Activated CD4-positive, alpha-beta T cell treated with anti-CD3 and anti-CD28 coated beads, Interleukin-2, amount 10 ng/mL, durations not matched to agents 7 days and 5 days (primary cell): ENCODE measurements around the gene STK4. TPM values are rescaled to one million over a fixed set of nuclear protein-coding genes. Genes with fewer than 3 reads are reported as not detected.
A peak's percentile ranks its signal among the peaks of the same experiment; 100 is the strongest.

Experiments
- CTCF ChIA-PET: fragments of 350-600 bp; sonication (Branson Sonifier 250); formaldehyde crosslinking; loops from one replicate; lab custom pipeline; 2021; ENCODE audit warnings: antibody characterized with exemption; lab: Charles Lee
- POLR2A ChIA-PET: fragments of 350-600 bp; sonication (Branson Sonifier 250); formaldehyde crosslinking; loops from one replicate; lab custom pipeline; 2021; ENCODE audit warnings: antibody characterized with exemption; lab: Charles Lee
- DNase-seq: peaks from one replicate; pipeline ENCODE4 v3.0.0-alpha.2; 2020
- H3K27ac Mint-ChIP-seq: one replicate; pipeline ENCODE4 v1.8.0; 2021; ENCODE audit warnings: mild to moderate bottlenecking, moderate library complexity, mixed read lengths
- H3K27me3 Mint-ChIP-seq: one replicate; pipeline ENCODE4 v1.8.0; 2021; ENCODE audit warnings: mixed read lengths
- H3K36me3 Mint-ChIP-seq: one replicate; pipeline ENCODE4 v1.8.0; 2021; ENCODE audit warnings: low read depth, mixed read lengths
- H3K4me1 Mint-ChIP-seq: one replicate; pipeline ENCODE4 v1.8.0; 2021; ENCODE audit warnings: mixed read lengths
- H3K4me3 Mint-ChIP-seq: one replicate; pipeline ENCODE4 v1.8.0; 2021; ENCODE audit warnings: mild to moderate bottlenecking, moderate library complexity, mixed read lengths
- H3K9me3 Mint-ChIP-seq: one replicate; pipeline ENCODE4 v1.8.0; 2021; ENCODE audit warnings: mixed read lengths
- total RNA-seq, 2 experiments: library from RNA; stranded (reverse); gene quantifications; one replicate each; pipeline ENCODE4 v1.2.3, GENCODE V29; 2021

Gene STK4
- total RNA-seq, 2 experiments from 2014 or later = 201 to 229 TPM

DNA sequence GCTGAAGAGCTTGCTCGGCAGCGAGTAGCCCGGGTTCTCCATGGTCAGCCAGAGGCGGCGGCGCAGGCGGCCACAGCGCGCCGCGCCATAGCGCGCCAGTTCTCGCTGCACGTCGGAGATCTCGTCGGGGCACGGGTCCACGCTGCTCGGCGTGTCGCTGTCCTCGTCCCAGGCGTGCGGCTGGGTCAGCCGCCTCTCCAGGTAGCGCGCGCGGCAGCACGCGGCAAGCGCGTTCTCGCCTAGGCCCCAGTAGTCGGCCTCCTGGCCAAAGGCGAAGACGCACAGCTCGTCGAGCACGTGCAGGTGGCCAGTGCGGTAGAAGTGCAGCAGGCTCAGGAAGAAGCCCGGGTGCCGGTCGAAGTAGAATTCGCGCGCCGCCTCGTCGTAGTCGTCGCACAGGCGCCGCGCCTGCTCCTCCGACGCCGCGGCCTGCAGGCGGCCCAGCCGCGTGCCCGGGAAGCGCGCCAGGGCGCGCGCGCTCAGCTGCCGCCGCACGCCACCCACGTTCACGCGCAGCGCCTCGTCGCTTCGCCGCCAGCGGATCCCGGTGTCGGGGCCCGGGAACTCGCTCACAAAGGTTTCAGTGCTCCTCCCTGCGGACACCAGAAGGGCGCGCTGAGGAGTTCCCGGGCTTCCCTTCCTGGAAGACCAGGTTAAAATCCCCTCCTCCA lies 131.9 kb downstream of the STK4 start:
- DNase-seq = peak; percentile 15
- Mint-ChIP-seq H3K27ac (no peak overlapping the region), H3K27me3 (peaks cover 44% of the 10 kb centered on the region), H3K4me1 (peaks cover 14% of the 10 kb centered on the region), H3K9me3 (no peaks in the 10 kb centered on the region), H3K4me3 (peak overlapping the region; percentile 24), H3K36me3 (no peaks in the 10 kb centered on the region)
- POLR2A ChIA-PET = interaction anchor here (1.0 kb wide), 1 partner anchor 136 kb away, joined by 3 read pairs; no protein-coding TSS in a partner anchor
- CTCF ChIA-PET = interaction anchor here (1.0 to 2.9 kb wide), 5 partner anchors 8 to 196 kb away, joined by 3 to 12 read pairs (median 5); no protein-coding TSS in a partner anchor

DNA sequence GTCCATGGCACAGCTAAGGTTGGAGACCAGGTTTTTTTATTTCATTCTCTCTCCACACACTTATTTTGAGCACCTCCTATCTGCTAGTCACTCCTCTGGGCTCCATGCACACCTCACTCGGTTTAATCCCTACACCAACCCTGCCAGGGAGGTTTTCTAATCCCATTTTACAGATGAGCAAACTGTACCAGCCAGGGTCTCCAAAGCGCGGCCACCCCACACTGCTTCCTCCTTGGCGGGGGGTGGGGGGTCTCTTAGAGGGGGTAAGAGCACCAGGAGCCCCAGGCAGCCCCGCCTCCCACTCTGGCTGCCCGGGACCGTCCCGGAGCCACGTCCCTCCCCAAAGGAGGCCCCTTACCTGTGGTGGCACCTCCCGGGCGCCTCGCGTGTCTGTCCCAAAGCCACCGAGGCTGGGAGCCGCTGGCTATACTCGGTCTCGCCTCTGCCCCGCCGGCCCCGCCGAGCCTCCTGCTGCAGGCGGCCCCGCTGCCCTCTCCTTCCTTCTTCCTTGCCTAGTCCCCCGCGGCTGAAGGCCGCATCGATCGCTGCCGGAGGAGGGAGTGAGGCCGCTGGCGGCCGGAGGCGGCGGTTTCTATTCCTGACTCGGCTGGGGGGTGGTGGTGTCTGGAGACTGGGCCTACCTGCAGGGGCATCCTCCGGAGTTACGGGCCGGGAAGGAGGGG lies 134.4 kb downstream of the STK4 start, which contains the start of gene KCNS1:
Gene KCNS1, minus strand, starts transcription at position 565 of the 683 bp plus-strand sequence. CDS start 1,891 bp downstream, outside the sequence.
- H3K27me3 Mint-ChIP-seq = peaks cover 49% of the 10 kb centered on the region
- DNase-seq = no peak
- H3K9me3 Mint-ChIP-seq = no peaks in the 10 kb centered on the region
- H3K4me1 Mint-ChIP-seq = peaks cover 14% of the 10 kb centered on the region
- no peak within 1 kb of the TSS for H3K4me3 Mint-ChIP-seq
- no peaks in the 10 kb centered on the region for H3K36me3 Mint-ChIP-seq
- ChIA-PET CTCF (interaction anchor here (1.2 kb wide), 2 partner anchors 11 to 57 kb away, joined by 3 to 4 read pairs; no protein-coding TSS in a partner anchor), POLR2A (no interaction called here)
- no peak within 1 kb of the TSS for H3K27ac Mint-ChIP-seq

DNA sequence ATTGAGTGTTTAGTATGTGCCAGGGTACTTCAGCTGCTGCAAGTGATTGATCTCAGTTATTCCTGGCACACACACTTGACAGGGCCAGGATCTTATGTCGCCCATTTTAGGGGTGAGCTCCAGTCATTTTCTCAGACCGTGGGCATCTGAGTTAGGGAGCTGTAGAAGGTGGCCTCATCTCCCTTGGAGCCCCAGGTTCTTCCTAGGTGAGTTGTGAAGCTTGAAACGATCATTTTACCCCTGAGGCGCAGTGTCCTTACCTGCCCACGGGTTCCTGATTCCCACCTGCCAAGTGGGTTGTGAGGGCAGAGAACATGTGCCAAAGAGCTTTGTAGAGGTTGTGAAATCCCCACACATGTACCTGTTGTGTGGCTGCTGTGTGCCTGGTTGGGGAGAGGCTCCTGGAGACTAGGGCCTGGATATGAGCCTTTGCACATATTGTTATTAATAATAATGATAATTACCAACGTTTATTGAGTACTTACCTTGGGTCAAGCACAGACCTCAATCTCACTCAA lies 135.1 kb downstream of the STK4 start:
- peaks cover 49% of the 10 kb centered on the region for H3K27me3 Mint-ChIP-seq
- no peak overlapping the region for H3K27ac Mint-ChIP-seq
- H3K4me1 Mint-ChIP-seq = peaks cover 14% of the 10 kb centered on the region
- no peak overlapping the region for H3K4me3 Mint-ChIP-seq
- no peak for DNase-seq
- no peaks in the 10 kb centered on the region for H3K36me3 Mint-ChIP-seq
- ChIA-PET CTCF (interaction anchor here (1.2 kb wide), 1 partner anchor 11 kb away, joined by 4 read pairs; no protein-coding TSS in a partner anchor), POLR2A (no interaction called here)
- H3K9me3 Mint-ChIP-seq = no peaks in the 10 kb centered on the region

- POLR2A ChIA-PET = no interaction called here
- H3K27me3 Mint-ChIP-seq = peaks cover 44% of the 10 kb centered on the region
Measured at GRCh38 chr20:45103072-45103471, 136.8 kb downstream of the STK4 start.

GRCh38 chr20:45104786-45105185 lies 138.5 kb downstream of the STK4 start:
- H3K36me3 Mint-ChIP-seq = no peaks in the 10 kb centered on the region
- H3K4me3 Mint-ChIP-seq = no peak overlapping the region
- ChIA-PET POLR2A (no interaction called here), CTCF (interaction anchor here (1.0 to 1.9 kb wide), 4 partner anchors 8 to 189 kb away, joined by 3 to 5 read pairs (median 3); no protein-coding TSS in a partner anchor)
- H3K9me3 Mint-ChIP-seq = no peaks in the 10 kb centered on the region
- peaks cover 32% of the 10 kb centered on the region for H3K27me3 Mint-ChIP-seq
- peaks cover 4% of the 10 kb centered on the region for H3K4me1 Mint-ChIP-seq
- no peak for DNase-seq
- H3K27ac Mint-ChIP-seq = no peak overlapping the region

More at GRCh38 chr20:45103072-45103471, 136.8 kb downstream of the STK4 start:
- H3K27ac Mint-ChIP-seq = no peak overlapping the region
- no peak for DNase-seq
- no peak overlapping the region for H3K4me3 Mint-ChIP-seq
- no peaks in the 10 kb centered on the region for H3K9me3 Mint-ChIP-seq
- CTCF ChIA-PET = interaction anchor here (0.6 to 1.0 kb wide), 3 partner anchors 18 to 60 kb away, joined by 3 to 4 read pairs (median 3); no protein-coding TSS in a partner anchor
- H3K36me3 Mint-ChIP-seq = no peaks in the 10 kb centered on the region
- H3K4me1 Mint-ChIP-seq = peaks cover 9% of the 10 kb centered on the region

DNA sequence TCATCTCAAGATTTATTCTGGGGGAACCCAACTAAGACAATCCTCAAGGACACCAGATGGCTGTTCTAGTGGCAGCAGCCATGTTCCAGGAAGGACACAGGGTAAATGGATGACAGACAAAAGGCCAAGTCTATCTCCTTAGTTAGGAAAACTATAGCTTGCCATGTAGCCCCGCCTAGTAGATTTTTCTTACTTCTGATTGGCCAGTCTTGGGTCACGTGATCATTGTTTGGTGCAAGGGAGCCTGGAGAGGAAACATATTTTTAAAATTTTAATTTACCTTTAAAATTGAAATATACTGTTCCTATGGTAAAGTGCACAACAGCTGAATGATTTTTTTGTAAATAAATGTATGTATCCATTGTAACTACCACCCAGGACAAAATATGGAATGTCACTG lies 139.0 kb downstream of the STK4 start:
- Mint-ChIP-seq H3K27me3 (peaks cover 26% of the 10 kb centered on the region), H3K27ac (no peak overlapping the region)

GRCh38 chr20:45109634-45110033 lies 143.3 kb downstream of the STK4 start:
- no peak overlapping the region for H3K4me3 Mint-ChIP-seq
- H3K9me3 Mint-ChIP-seq = no peaks in the 10 kb centered on the region
- H3K4me1 Mint-ChIP-seq = peaks cover 2% of the 10 kb centered on the region
- ChIA-PET POLR2A (interaction anchor here (0.5 kb wide), 1 partner anchor 98 kb away, joined by 3 read pairs; no protein-coding TSS in a partner anchor), CTCF (interaction anchor here (0.6 to 1.6 kb wide), 4 partner anchors 24 to 330 kb away, joined by 3 to 5 read pairs (median 4); no protein-coding TSS in a partner anchor)
- no peak overlapping the region for H3K27ac Mint-ChIP-seq
- peaks cover 14% of the 10 kb centered on the region for H3K27me3 Mint-ChIP-seq
- no peak for DNase-seq
- H3K36me3 Mint-ChIP-seq = no peaks in the 10 kb centered on the region

More for the DNA sequence above, 139.0 kb downstream of the STK4 start:
- ChIA-PET POLR2A (no interaction called here), CTCF (interaction anchor here (0.5 to 1.9 kb wide), 4 partner anchors 9 to 918 kb away, joined by 3 to 5 read pairs (median 3); no protein-coding TSS in a partner anchor)
- Mint-ChIP-seq H3K4me3 (no peak overlapping the region), H3K36me3 (no peaks in the 10 kb centered on the region), H3K4me1 (peaks cover 4% of the 10 kb centered on the region), H3K9me3 (no peaks in the 10 kb centered on the region)
- no peak for DNase-seq

DNA sequence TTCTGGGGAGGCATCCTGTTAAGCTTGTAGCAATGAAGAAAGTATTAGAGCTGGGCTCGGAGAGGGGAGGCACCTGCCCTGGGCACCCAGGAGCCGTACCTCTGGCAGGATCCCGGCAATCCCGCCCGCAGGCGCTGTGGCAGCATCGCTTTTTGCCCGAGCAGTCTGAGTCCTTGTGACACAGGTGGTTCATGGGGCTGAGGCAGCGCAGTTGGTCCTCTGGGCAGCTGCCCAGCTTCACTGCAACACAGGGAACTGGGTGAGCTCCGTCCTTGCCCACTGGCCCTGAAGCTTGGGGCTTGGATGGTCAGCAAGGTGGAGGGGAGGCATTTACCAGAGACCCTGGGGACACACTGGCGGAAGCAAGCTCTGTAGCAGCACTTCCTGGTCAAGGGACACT lies 144.0 kb downstream of the STK4 start:
- CTCF ChIA-PET = interaction anchor here (1.0 to 1.1 kb wide), 2 partner anchors 23 to 184 kb away, joined by 3 to 4 read pairs; no protein-coding TSS in a partner anchor
- H3K36me3 Mint-ChIP-seq = no peaks in the 10 kb centered on the region

DNA sequence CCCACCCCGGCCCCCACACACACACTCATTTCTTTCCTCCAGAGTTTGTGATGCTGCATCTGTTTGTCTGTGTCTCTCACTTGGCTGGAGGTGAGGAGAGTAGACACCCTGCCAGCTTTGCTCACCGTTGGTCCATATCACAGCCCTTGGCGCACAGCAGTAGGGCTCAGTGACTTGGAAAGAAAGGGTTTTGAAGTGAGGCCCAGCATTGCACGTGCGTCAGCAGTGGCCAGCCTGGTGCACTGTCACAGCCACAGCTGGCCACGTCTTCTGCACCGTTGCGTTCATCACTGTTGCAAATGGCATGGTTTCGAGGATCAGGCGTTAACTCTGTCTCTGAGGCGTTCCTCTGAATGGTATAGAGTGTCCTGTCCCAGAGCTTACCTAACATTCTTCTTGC lies 145.0 kb downstream of the STK4 start:
- Mint-ChIP-seq H3K4me1 (peaks cover 6% of the 10 kb centered on the region), H3K27ac (no peak overlapping the region), H3K9me3 (no peaks in the 10 kb centered on the region), H3K4me3 (no peak overlapping the region), H3K36me3 (no peaks in the 10 kb centered on the region), H3K27me3 (peaks cover 11% of the 10 kb centered on the region)
- ChIA-PET POLR2A (no interaction called here), CTCF (interaction anchor here (0.7 to 1.8 kb wide), 3 partner anchors 10 to 67 kb away, joined by 3 to 4 read pairs (median 4); partner anchors contain the start of gene KCNS1)
- no peak for DNase-seq

More for the DNA sequence above, 144.0 kb downstream of the STK4 start:
- POLR2A ChIA-PET = no interaction called here
- no peaks in the 10 kb centered on the region for H3K9me3 Mint-ChIP-seq
- H3K27me3 Mint-ChIP-seq = peaks cover 12% of the 10 kb centered on the region
- H3K4me3 Mint-ChIP-seq = no peak overlapping the region
- peaks cover 6% of the 10 kb centered on the region for H3K4me1 Mint-ChIP-seq
- H3K27ac Mint-ChIP-seq = no peak overlapping the region
- no peak for DNase-seq

- CTCF ChIA-PET = interaction anchor here (0.7 to 1.8 kb wide), 5 partner anchors 11 to 179 kb away, joined by 3 to 4 read pairs (median 3); partner anchors contain the start of gene KCNS1
- POLR2A ChIA-PET = no interaction called here
- H3K36me3 Mint-ChIP-seq = no peaks in the 10 kb centered on the region
- no peaks in the 10 kb centered on the region for H3K9me3 Mint-ChIP-seq
- H3K27me3 Mint-ChIP-seq = peaks cover 10% of the 10 kb centered on the region
- DNase-seq = peak; percentile 24
- no peak overlapping the region for H3K27ac Mint-ChIP-seq
- H3K4me3 Mint-ChIP-seq = no peak overlapping the region
- peaks cover 6% of the 10 kb centered on the region for H3K4me1 Mint-ChIP-seq
Measured at GRCh38 chr20:45111799-45112471, 145.6 kb downstream of the STK4 start.

- Mint-ChIP-seq H3K36me3 (no peaks in the 10 kb centered on the region), H3K4me1 (peaks cover 6% of the 10 kb centered on the region), H3K27ac (no peak overlapping the region), H3K27me3 (peaks cover 13% of the 10 kb centered on the region), H3K4me3 (no peak overlapping the region), H3K9me3 (no peaks in the 10 kb centered on the region)
- POLR2A ChIA-PET = no interaction called here
- DNase-seq = no peak
- CTCF ChIA-PET = interaction anchor here (0.9 to 1.8 kb wide), 5 partner anchors 11 to 178 kb away, joined by 3 to 4 read pairs (median 4); partner anchors contain the start of gene KCNS1
Measured at GRCh38 chr20:45112754-45113153, 146.4 kb downstream of the STK4 start.

DNA sequence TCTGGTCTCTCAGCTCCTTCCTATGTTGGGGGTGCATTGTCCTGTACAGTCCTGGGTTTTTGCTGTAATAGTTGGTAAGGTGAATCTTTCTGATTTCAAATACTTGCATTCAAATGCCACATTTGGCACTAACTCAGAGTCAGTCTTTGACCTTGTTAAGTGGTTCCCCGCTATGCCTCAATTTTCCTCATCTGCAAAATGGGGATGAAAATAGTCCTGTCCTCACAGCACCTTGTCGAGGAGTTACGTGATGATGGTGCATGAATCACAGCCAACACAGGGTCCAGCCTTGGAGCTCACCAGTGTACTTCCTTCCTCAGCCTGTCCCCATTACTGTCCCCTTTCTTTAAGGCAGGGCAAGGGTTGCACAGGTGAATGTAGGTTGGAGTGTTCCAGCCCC lies 147.6 kb downstream of the STK4 start:
- no peak overlapping the region for H3K27ac Mint-ChIP-seq
- DNase-seq = no peak
- ChIA-PET POLR2A (no interaction called here), CTCF (interaction anchor here (1.8 kb wide), 1 partner anchor 19 kb away, joined by 4 read pairs; no protein-coding TSS in a partner anchor)
- H3K27me3 Mint-ChIP-seq = peaks cover 13% of the 10 kb centered on the region
- no peaks in the 10 kb centered on the region for H3K36me3 Mint-ChIP-seq
- H3K4me1 Mint-ChIP-seq = peaks cover 6% of the 10 kb centered on the region
- no peak overlapping the region for H3K4me3 Mint-ChIP-seq
- H3K9me3 Mint-ChIP-seq = no peaks in the 10 kb centered on the region
